ENCODE measurements around the gene CCL13.

DNA sequence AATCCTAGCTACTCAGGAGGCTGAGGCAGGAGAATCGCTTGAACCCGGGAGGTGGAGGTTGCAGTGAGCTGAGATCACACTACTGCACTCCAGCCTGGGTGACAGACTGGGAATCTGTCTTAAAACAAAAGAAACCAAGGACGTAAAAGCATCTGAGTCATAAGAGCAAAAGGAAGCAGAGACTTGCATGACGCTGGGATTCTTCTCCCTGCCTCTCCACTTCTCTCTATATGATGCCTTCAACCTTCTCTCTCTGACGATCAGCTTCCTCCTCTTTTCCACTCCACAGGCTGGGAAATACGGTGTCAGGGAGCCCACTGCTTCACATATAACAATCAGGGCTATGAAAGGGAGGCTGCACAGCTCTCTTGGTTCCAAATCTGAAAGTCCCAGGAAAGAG, 49.9 kb downstream of the CCL13 start:
- TF ChIP-seq, protein P1, sequence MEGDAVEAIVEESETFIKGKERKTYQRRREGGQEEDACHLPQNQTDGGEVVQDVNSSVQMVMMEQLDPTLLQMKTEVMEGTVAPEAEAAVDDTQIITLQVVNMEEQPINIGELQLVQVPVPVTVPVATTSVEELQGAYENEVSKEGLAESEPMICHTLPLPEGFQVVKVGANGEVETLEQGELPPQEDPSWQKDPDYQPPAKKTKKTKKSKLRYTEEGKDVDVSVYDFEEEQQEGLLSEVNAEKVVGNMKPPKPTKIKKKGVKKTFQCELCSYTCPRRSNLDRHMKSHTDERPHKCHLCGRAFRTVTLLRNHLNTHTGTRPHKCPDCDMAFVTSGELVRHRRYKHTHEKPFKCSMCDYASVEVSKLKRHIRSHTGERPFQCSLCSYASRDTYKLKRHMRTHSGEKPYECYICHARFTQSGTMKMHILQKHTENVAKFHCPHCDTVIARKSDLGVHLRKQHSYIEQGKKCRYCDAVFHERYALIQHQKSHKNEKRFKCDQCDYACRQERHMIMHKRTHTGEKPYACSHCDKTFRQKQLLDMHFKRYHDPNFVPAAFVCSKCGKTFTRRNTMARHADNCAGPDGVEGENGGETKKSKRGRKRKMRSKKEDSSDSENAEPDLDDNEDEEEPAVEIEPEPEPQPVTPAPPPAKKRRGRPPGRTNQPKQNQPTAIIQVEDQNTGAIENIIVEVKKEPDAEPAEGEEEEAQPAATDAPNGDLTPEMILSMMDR (IDR thresholded peaks at IDR 0.05) = no peak
- TF ChIP-seq POLR2A (IDR thresholded peaks at IDR 0.05) = no peak

All from esophagus squamous epithelium (tissue), 4 donors.